ENCODE results near the gene PPP2R5C.

DNA sequence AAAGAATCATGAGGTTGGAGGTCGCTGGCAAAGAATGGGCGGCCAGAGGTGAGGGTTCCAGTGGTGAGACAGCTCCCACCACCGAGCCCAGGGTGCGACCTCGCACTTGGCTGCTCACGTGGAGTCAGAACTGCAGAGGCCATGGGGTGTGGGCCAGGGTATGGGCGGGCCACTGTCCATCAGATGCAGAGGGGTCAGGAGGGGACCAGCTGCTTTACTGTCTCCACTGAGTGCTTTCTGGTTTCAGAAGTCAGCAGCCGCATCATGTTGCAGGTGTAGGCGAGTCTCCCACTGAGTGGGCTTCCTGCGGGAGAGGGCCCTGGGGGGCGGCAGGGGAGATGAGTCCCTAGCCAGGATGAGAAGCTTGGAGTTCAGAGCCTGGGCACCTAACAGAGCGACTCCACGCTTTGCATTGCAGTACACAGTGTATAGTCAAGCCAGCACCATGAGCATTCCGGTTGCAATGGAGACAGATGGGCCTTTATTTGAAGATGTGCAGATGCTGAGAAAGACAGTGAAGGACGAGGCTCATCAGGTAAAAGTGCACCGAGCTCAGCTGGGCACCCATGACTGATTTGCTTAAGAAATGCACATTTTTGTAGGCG, 156.0 kb downstream of the PPP2R5C start:
- TF ChIP-seq, protein P1, sequence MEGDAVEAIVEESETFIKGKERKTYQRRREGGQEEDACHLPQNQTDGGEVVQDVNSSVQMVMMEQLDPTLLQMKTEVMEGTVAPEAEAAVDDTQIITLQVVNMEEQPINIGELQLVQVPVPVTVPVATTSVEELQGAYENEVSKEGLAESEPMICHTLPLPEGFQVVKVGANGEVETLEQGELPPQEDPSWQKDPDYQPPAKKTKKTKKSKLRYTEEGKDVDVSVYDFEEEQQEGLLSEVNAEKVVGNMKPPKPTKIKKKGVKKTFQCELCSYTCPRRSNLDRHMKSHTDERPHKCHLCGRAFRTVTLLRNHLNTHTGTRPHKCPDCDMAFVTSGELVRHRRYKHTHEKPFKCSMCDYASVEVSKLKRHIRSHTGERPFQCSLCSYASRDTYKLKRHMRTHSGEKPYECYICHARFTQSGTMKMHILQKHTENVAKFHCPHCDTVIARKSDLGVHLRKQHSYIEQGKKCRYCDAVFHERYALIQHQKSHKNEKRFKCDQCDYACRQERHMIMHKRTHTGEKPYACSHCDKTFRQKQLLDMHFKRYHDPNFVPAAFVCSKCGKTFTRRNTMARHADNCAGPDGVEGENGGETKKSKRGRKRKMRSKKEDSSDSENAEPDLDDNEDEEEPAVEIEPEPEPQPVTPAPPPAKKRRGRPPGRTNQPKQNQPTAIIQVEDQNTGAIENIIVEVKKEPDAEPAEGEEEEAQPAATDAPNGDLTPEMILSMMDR (conservative IDR thresholded peaks at IDR 0.05 in 1 of 2, IDR thresholded peaks at IDR 0.05 in 1 of 2; ENCODE audit: extremely low read depth in 1 of 2, insufficient read depth in 1 of 2, low read depth in 1 of 2, low read length in 2 of 2), result no peak
- no peak for TF ChIP-seq EZH2 (IDR thresholded peaks at IDR 0.05; ENCODE audit: borderline replicate concordance, low read length)
